HG03469 (cell line): ENCODE measurements around the gene DDX39B.

Experiments
- ATAC-seq: cut with Tn5 transposase; IDR thresholded peaks from one replicate; pipeline ENCODE4 v1.9.1; 2021; ENCODE audit warnings: mild to moderate bottlenecking, moderate library complexity, moderate number of reproducible peaks; ENCODE audit not compliant: unreplicated experiment

DDX39B gene

GRCh38 chr6:31548544-31548873 is 6.7 kb upstream of the DDX39B start:
- ATAC-seq = no peak

DNA sequence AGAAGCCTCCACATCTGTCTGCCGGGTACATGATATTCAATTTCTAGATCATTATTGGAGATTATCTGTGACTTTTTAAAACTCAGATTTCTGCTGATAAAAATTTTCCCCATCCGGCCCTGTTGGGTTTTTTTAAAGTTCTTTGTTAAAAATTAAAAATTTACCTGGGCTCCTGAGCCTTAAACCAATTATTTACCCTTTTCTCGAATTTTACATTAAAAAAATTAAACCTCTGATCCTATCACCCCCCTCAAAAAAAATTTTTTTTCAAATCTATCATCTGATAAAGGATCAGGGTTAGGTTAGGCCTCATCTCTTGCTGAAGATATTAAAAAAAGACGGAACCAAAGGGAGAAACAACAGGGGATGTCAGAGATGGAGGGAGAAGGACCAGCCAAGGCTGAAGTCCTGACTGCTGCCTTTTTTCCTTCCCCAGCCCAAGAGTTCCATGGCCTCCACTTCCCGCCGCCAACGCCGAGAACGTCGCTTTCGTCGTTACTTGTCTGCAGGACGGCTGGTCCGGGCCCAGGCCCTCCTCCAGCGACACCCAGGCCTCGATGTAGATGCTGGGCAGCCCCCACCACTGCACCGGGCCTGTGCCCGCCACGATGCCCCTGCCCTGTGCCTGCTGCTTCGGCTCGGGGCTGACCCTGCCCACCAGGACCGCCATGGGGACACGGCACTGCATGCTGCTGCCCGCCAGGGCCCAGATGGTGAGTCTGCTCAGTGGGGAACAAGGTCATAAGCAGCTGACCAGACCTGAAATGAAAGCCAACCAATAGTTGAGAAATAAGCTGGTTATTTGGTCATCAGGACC is 6.1 kb upstream of the DDX39B start:
- ATAC-seq = no peak

- peak; percentile 38 for ATAC-seq
Observed at GRCh38 chr6:31546958-31547726, 5.3 kb upstream of the DDX39B start, which contains the start of gene NFKBIL1. Gene NFKBIL1 (plus strand): TSS chr6:31547608. CDS start chr6:31547695, 87 bp downstream.

DNA sequence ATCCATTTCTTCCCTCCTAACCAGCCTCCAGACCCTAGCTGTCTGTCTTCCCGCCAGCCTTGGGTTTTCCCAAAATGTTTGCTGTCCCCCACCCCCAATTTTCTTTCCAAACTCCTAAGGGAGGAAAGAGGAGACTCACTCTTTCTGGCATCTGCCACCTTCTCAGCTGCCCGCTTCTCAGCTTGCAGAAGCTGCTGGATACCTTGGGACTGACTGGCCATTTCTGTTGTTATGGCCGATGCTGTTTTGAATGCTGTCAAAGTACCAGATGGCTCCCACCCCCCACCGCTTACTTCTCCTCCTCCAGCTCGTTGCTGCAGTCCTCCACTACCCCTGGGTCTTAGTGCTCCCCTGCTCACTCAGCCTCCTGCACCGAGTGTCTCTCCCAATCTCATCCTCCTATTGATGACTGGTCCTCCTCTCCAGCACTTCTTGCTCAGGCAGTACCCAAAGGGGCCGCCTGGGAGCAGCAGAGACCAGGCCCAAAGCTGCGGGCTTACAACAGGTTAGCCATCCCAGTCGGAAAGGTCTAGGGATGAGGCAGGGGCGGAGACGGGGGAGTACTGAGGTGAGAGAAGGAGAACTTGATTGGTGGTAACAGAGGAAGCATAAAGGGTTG is 4.6 kb upstream of the DDX39B start, which contains the start of gene ATP6V1G2:
Gene ATP6V1G2, minus strand, starts transcription at position 270 of the 619 bp plus-strand sequence. Its CDS starts 49 bp downstream, at position 221.
- ATAC-seq = peak; percentile 30

GRCh38 chr6:31545291-31545690 is 3.5 kb upstream of the DDX39B start:
- ATAC-seq = no peak

DNA sequence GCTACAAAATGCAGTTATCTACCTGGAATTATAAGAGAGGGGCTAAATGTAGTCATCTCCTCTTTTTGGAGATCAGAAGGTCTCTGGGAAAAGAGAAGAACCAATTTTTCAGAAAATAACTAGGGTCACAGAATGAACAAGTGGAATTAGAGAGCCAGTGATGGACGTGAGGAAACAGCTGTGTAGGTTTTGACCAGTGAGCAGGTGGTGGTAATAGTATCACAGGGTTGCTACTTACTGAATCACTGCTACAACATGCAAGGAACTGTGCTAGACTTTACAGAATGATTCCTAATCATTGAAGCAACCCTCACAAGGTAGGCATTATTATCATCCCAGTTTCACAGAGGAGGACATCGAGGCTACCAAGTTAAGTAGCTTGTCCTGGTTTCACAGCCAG is 2.9 kb upstream of the DDX39B start:
- ATAC-seq = no peak

- ATAC-seq = no peak
Observed at GRCh38 chr6:31543639-31544038, 1.8 kb upstream of the DDX39B start.

DNA sequence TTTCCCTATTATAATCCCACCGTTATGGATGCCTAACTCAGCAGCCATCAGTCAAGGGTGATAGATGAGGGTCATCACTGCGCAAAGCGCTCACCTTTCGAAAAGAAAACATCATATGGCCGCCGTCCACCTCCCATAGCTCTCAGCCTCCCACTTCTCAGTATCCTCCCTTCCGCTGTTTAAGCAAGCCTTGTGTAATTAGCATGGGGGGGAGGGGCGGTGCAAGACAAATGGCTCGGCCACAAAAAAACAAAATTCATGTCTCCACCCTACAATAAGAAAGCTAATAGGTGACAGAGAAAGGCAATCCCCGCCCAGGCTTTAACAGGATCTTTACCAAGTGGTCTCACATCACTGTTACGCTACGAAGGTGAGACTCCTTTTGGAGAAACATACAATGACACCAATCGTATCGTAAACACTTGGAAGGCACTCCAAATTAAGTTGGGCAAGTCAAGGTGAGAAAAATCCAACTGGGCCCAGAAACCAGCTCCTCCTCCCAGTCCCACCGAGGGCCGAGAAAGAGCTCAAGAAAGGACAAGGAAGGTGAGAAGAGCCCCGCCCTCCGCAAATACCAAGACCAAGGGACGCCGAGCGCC is 645 bp downstream of the DDX39B start:
- no peak for ATAC-seq

DNA sequence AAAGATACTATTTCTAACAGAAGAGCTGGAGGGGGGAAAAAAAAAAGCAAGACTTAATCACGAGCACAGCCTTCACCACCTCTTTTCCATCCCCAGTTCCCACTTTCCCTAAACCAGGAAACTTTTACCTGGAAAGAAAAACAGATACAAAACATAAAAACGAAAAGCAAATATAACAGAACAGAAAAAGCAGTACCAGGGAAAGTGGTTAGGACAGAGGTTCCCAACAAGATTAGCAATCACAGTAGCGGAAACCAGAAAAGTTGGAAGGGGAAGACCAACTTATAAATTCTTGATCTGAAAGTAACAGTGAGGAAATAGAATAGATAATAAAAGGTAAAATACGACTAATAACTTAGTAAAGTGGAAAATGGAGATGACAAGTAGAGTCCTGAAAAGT is 1.2 kb downstream of the DDX39B start:
- no peak for ATAC-seq

- ATAC-seq = no peak
Observed at GRCh38 chr6:31538805-31539400, 2.9 kb downstream of the DDX39B start.

DNA sequence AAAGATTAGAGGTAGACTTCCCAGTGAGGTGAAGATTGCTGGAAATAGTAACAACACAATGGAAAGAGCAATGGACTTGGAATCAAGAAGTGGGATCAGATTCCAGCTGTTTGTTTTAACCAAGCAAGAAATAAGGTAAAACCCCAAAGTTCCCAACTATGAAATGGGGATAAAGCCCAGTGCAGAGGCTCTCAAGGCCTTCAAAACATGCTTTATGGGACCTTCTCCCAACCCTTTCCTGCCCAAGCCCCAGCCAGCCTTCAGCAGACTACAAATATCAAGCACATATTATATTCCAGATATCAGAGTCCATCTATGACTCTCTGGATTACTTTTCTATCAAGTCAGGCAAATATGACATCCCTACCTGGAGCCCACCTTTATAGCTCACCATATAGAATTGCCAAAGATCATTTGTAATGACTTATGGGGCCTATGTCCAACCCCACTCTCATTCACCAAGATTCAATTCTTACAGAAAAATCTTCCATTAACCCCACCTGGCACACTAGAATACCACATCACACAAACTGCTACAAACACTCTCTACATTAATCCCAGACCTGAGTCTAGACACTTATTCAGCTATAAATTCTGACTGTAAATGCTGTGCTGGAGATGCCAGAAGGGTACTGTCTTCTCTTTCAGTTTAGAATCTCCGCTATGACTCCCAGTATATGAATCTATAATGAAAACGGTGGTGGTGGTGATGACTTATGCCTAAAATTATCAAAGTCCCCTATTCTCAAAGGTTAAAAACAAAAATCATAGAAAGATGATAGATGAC is 6.1 kb downstream of the DDX39B start:
- no peak for ATAC-seq

- no peak for ATAC-seq
Observed at GRCh38 chr6:31534521-31535040, 7.2 kb downstream of the DDX39B start.

DNA sequence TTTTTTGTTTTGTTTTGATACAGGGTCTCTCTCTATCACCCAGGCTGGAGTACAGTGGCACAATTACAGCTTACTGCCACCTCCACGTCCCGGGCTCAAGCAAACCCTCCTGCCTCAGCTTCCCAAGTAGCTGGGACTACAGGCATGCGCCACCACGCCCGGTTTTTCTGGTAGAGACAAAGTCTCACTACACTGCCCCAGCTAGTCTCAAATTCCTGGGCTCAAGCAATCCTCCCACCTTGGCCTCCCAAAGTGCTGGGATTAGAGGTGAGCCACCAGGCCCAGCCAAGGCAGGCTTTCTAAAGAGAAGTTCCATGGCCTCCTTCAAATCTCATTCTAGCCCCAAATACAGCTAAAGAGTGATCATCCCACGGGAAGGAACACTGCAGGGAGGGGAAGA is 7.8 kb downstream of the DDX39B start:
- ATAC-seq = no peak

DNA sequence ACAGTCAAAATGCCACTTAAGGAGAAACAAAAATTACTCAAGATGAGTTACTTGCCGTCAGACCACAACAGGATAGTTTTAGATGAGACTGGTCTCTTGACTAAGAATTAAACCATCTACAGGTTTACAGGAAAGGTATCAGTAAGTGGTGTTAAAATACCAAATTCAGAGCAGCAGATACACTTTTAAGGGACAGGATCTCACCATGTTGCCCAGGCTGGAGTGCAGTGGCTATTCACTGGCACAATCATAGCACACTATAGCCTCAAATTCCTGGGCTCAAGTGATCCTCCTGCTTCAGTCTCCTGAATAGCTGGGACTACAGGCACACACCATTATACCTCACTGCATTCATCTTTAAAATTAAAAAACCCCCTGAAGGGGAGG is 8.4 kb downstream of the DDX39B start:
- no peak for ATAC-seq

DNA sequence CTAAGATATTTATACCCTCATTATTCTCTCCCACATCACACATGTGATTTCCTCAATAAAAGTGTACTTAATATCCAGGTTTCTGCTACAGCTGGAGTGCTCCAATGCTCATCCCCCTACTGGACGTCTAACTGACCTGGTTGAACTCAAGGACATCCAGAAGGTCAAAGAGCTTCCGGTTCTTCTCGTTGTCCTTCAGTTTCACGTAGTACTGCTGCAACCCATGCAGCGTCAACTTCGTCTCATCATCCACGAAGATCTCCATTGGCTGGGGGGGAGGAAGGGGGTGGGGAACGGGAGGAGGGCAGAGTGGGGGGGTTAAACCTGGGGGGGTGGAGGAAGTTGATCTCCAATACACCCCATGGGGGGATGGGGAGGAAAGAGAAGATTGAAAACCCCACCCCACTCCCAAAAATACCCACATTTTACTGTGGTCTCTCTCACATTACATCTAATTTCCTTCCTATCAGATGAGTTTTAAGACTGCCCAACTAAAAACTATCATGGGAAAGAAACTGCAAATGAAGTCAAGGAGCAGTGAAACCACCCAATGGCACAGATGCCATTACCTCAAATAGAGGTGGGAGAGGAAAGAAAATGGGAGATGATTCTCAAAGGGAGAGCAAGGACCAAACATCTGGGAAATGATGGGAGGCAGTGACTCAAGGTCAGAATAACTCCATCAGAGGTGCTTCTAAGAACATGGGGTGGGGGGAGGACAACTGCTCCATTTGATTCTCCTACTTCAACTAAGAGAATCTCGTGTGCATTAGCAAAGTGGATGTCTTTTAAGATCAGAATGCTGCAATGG is 9.0 kb downstream of the DDX39B start:
- ATAC-seq = no peak

- no peak for ATAC-seq
Observed at GRCh38 chr6:31531771-31532643, 9.8 kb downstream of the DDX39B start.

GRCh38 chr6:31531162-31531561 is 10.6 kb downstream of the DDX39B start:
- ATAC-seq = no peak

DNA sequence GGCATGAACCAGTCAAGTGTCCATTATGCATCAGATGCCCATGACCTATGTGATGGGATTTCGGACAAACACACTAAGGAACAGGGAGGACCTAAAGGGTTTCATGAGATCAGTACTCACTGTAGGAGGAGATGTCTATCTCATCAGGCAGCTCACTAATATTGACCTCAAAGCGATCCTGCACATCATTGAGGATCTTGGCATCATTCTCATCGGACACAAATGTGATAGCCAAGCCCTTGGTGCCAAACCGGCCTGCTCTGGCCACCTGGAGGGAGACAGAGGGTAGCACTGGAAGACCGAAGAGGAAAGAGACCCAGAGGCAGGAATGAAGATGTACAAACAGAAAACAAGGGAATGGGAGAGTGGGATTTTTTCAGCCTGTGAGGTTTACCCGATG is 11.1 kb downstream of the DDX39B start:
- no peak for ATAC-seq
